ENCODE measurements around the gene FCHSD2. TPM values are rescaled to one million over a fixed set of nuclear protein-coding genes. Genes with fewer than 3 reads are reported as not detected.

The FCHSD2 gene
- total and polyA plus RNA-seq, 2 of the 13 experiments (the other 11 are each of a cell fraction or from before 2014, with no cell fraction given) = 20.5 to 24.8 TPM

GRCh38 chr11:73177778-73178539 is 35.8 kb upstream of the FCHSD2 start (continued):
- TF ChIP-seq, protein P1, sequence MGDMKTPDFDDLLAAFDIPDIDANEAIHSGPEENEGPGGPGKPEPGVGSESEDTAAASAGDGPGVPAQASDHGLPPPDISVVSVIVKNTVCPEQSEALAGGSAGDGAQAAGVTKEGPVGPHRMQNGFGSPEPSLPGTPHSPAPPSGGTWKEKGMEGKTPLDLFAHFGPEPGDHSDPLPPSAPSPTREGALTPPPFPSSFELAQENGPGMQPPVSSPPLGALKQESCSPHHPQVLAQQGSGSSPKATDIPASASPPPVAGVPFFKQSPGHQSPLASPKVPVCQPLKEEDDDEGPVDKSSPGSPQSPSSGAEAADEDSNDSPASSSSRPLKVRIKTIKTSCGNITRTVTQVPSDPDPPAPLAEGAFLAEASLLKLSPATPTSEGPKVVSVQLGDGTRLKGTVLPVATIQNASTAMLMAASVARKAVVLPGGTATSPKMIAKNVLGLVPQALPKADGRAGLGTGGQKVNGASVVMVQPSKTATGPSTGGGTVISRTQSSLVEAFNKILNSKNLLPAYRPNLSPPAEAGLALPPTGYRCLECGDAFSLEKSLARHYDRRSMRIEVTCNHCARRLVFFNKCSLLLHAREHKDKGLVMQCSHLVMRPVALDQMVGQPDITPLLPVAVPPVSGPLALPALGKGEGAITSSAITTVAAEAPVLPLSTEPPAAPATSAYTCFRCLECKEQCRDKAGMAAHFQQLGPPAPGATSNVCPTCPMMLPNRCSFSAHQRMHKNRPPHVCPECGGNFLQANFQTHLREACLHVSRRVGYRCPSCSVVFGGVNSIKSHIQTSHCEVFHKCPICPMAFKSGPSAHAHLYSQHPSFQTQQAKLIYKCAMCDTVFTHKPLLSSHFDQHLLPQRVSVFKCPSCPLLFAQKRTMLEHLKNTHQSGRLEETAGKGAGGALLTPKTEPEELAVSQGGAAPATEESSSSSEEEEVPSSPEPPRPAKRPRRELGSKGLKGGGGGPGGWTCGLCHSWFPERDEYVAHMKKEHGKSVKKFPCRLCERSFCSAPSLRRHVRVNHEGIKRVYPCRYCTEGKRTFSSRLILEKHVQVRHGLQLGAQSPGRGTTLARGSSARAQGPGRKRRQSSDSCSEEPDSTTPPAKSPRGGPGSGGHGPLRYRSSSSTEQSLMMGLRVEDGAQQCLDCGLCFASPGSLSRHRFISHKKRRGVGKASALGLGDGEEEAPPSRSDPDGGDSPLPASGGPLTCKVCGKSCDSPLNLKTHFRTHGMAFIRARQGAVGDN (CRISPR knock-in tag; IDR thresholded peaks at IDR 0.05) = peak; percentile 75
- no peak for TF ChIP-seq ZFP36L1 (CRISPR knock-in tag; IDR thresholded peaks at IDR 0.05)
- TF ChIP-seq, protein P2, sequence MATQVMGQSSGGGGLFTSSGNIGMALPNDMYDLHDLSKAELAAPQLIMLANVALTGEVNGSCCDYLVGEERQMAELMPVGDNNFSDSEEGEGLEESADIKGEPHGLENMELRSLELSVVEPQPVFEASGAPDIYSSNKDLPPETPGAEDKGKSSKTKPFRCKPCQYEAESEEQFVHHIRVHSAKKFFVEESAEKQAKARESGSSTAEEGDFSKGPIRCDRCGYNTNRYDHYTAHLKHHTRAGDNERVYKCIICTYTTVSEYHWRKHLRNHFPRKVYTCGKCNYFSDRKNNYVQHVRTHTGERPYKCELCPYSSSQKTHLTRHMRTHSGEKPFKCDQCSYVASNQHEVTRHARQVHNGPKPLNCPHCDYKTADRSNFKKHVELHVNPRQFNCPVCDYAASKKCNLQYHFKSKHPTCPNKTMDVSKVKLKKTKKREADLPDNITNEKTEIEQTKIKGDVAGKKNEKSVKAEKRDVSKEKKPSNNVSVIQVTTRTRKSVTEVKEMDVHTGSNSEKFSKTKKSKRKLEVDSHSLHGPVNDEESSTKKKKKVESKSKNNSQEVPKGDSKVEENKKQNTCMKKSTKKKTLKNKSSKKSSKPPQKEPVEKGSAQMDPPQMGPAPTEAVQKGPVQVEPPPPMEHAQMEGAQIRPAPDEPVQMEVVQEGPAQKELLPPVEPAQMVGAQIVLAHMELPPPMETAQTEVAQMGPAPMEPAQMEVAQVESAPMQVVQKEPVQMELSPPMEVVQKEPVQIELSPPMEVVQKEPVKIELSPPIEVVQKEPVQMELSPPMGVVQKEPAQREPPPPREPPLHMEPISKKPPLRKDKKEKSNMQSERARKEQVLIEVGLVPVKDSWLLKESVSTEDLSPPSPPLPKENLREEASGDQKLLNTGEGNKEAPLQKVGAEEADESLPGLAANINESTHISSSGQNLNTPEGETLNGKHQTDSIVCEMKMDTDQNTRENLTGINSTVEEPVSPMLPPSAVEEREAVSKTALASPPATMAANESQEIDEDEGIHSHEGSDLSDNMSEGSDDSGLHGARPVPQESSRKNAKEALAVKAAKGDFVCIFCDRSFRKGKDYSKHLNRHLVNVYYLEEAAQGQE (IDR thresholded peaks at IDR 0.05; ENCODE audit: borderline replicate concordance in 1 of 2, low read depth in 1 of 2, low read length in 2 of 2) = no peak
- peak; percentile 77; the same call in 1 of the 2 replicates for TF ChIP-seq CBX5 (CRISPR knock-in tag; IDR thresholded peaks at IDR 0.05; ENCODE audit: borderline replicate concordance)
- TF ChIP-seq, protein P3, sequence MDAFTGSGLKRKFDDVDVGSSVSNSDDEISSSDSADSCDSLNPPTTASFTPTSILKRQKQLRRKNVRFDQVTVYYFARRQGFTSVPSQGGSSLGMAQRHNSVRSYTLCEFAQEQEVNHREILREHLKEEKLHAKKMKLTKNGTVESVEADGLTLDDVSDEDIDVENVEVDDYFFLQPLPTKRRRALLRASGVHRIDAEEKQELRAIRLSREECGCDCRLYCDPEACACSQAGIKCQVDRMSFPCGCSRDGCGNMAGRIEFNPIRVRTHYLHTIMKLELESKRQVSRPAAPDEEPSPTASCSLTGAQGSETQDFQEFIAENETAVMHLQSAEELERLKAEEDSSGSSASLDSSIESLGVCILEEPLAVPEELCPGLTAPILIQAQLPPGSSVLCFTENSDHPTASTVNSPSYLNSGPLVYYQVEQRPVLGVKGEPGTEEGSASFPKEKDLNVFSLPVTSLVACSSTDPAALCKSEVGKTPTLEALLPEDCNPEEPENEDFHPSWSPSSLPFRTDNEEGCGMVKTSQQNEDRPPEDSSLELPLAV (CRISPR knock-in tag; conservative IDR thresholded peaks at IDR 0.05; ENCODE audit: low read depth) = no peak
- TF ChIP-seq ZNF382 (CRISPR knock-in tag; IDR thresholded peaks at IDR 0.05; ENCODE audit: borderline replicate concordance) = no peak
- TF ChIP-seq CHCHD3 (CRISPR knock-in tag; IDR thresholded peaks at IDR 0.05) = 0 out of 2 replicates have a peak, but pooled peaks have one; percentile 23
- no peak for TF ChIP-seq LCORL (IDR thresholded peaks at IDR 0.05)
- TF ChIP-seq LCORL (CRISPR knock-in tag; IDR thresholded peaks at IDR 0.05) = peak; percentile 4; the same call in 1 of the 2 replicates
- no peak for TF ChIP-seq BORCS8-MEF2B (CRISPR knock-in tag; IDR thresholded peaks at IDR 0.05)
- TF ChIP-seq HMGXB4 (CRISPR knock-in tag; IDR thresholded peaks at IDR 0.05; ENCODE audit: borderline replicate concordance in 1 of 2, low read depth in 1 of 2) = peak; percentile 42 to 49; a peak in 1 of 4 replicates
- no peak for TF ChIP-seq TOE1 (CRISPR knock-in tag; IDR thresholded peaks at IDR 0.05)
- TF ChIP-seq ZNF282 (IDR thresholded peaks at IDR 0.05; ENCODE audit: partially characterized antibody) = no peak
- no peak for TF ChIP-seq MED13 (CRISPR knock-in tag; IDR thresholded peaks at IDR 0.05)
- no peak for TF ChIP-seq ISL2 (CRISPR knock-in tag; IDR thresholded peaks at IDR 0.05)
- no peak for TF ChIP-seq NR1H2 (CRISPR knock-in tag; IDR thresholded peaks at IDR 0.05; ENCODE audit: borderline replicate concordance, low read depth)
- TF ChIP-seq ZSCAN21 (CRISPR knock-in tag; IDR thresholded peaks at IDR 0.05; ENCODE audit: borderline replicate concordance) = no peak
